CMK (cell line): ENCODE data around the gene DGKG.

ENCODE experiments used
- DNase-seq: peaks from one replicate; pipeline ENCODE4 v3.0.0-alpha.2; 2010; ENCODE audit warnings: low read depth

The DGKG gene

GRCh38 chr3:186239321-186239720 is 122.7 kb downstream of the DGKG start:
- DNase-seq = no peak

GRCh38 chr3:186237915-186238314 is 124.1 kb downstream of the DGKG start:
- DNase-seq = no peak

GRCh38 chr3:186236357-186237020 is 125.5 kb downstream of the DGKG start:
- DNase-seq = no peak

- no peak for DNase-seq
Measured at GRCh38 chr3:186235554-186235953, 126.5 kb downstream of the DGKG start.

- DNase-seq = no peak
Measured at GRCh38 chr3:186234152-186234551, 127.9 kb downstream of the DGKG start.

GRCh38 chr3:186226482-186226881 is 135.6 kb downstream of the DGKG start:
- DNase-seq = no peak

GRCh38 chr3:186225603-186226002 is 136.4 kb downstream of the DGKG start:
- DNase-seq = no peak

- no peak for DNase-seq
Measured at GRCh38 chr3:186224041-186224610, 137.9 kb downstream of the DGKG start.

GRCh38 chr3:186223476-186223875 is 138.6 kb downstream of the DGKG start:
- DNase-seq = no peak

GRCh38 chr3:186221760-186222378 is 140.2 kb downstream of the DGKG start:
- DNase-seq = no peak

GRCh38 chr3:186220911-186221645 is 141.0 kb downstream of the DGKG start:
- no peak for DNase-seq

- no peak for DNase-seq
Measured at GRCh38 chr3:186220365-186220764, 141.7 kb downstream of the DGKG start.

GRCh38 chr3:186219211-186219638 is 142.8 kb downstream of the DGKG start:
- DNase-seq = no peak

- DNase-seq = no peak
Measured at GRCh38 chr3:186218421-186218820, 143.6 kb downstream of the DGKG start.

- no peak for DNase-seq
Measured at GRCh38 chr3:186217820-186218164, 144.2 kb downstream of the DGKG start.

- no peak for DNase-seq
Measured at GRCh38 chr3:186216900-186217819, 144.9 kb downstream of the DGKG start.

GRCh38 chr3:186214670-186215069 is 147.4 kb downstream of the DGKG start:
- no peak for DNase-seq

GRCh38 chr3:186213946-186214345 is 148.1 kb downstream of the DGKG start:
- DNase-seq = no peak

- DNase-seq = no peak
Measured at GRCh38 chr3:186212611-186213010, 149.4 kb downstream of the DGKG start.

GRCh38 chr3:186210852-186211500 is 151.1 kb downstream of the DGKG start:
- no peak for DNase-seq
